Vagina (tissue), 2 donors: ENCODE data around the gene ENPEP. TPM values are rescaled to one million over a fixed set of nuclear protein-coding genes. Genes with fewer than 3 reads are reported as not detected.
A peak's percentile ranks its signal among the peaks of the same experiment; 100 is the strongest.

Source experiments
- DNase-seq, 2 donors: peaks; one replicate each; pipeline ENCODE4 v3.0.0-alpha.2; 2017; ENCODE audit errors: extremely low spot score in 2 of 2
- H3K27ac ChIP-seq: fragments of 200-600 bp; sonication (generic); one replicate; pipeline ENCODE4 v1.5.1; 2019
- H3K27me3 ChIP-seq: fragments of 200-600 bp; sonication (generic); one replicate; pipeline ENCODE4 v1.5.1; 2019
- H3K36me3 ChIP-seq, 2 donors: fragments of 200-600 bp; sonication (generic); one replicate each; pipeline ENCODE4 v1.5.1; 2017 to 2019
- H3K4me1 ChIP-seq: fragments of 200-600 bp; sonication (generic); one replicate; pipeline ENCODE4 v1.5.1; 2019
- H3K4me3 ChIP-seq, 2 donors: fragments of 200-600 bp; sonication (generic); 1 replicate in 1 of 2; 2 replicates in 1 of 2; pipeline ENCODE4 v1.5.1; 2016 to 2019
- H3K9me3 ChIP-seq: fragments of 200-600 bp; sonication (generic); one replicate; pipeline ENCODE4 v1.5.1; 2019
- POLR2A ChIP-seq, 2 donors: fragments of 450-650 bp; IDR thresholded peaks; one replicate each; pipeline ENCODE4 v1.6.1; 2017; ENCODE audit warnings: antibody characterized with exemption in 2 of 2, mild to moderate bottlenecking in 2 of 2, moderate library complexity in 2 of 2
- POLR2AphosphoS5 ChIP-seq, 2 donors: sonication (generic); formaldehyde crosslinking; IDR thresholded peaks; one replicate each; pipeline ENCODE4 v1.9.0; 2017; ENCODE audit warnings: antibody characterized with exemption in 2 of 2, mild to moderate bottlenecking in 2 of 2, low read depth in 1 of 2; ENCODE audit not compliant: insufficient read depth in 1 of 2
- intact Hi-C: fragments of 100-400 bp; cut with DNase I; formaldehyde crosslinking; loops from one replicate; pipeline ENCODE4 v1.15.1; 2023
- total RNA-seq: library from RNA; depleted of rRNA; stranded (reverse); fragments of >200 nt; gene quantifications from one replicate; pipeline ENCODE4 v1.2.3, GENCODE V29; 2016
- TF ChIP-seq, protein P1 (sequence below), 3 experiments: fragments of 450-650 bp in 2 of 3; fragments of 200-600 bp in 1 of 3; sonication (generic) in 1 of 3; IDR thresholded peaks; one replicate each; pipeline ENCODE4 v1.5.1; 2017 to 2019; ENCODE audit warnings: antibody characterized with exemption in 3 of 3, mild to moderate bottlenecking in 2 of 3, moderate library complexity in 2 of 3

Gene ENPEP
- total RNA-seq, 1 donor from 2014 or later: 5.2 TPM

DNA sequence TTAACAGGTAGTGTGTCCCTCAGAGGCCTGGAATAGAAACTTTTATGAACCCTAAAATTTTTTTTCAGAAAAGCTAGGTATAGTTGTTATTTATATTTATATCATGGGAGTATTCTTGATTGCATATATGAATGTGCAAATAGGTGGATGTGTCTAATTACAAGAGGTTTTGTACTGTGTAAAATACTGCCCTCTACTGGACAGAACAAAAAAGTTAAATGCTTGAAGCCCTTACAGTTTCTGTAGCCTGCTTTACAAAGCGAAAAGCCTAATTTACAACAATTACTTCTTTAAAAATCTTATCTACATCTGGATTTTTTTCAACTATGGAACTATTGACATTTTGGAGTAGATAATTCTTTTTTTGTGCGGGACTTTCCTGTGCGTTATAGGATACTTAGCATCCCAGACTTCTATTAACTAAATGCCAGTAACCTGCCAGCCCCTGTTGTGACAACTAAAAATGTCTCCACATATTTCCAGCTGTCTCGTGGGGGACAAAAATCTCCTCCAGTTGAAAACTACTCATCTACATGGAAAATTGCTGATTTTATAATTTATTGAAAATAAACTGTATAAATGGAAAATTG is 35.1 kb downstream of the ENPEP start:
- H3K4me3 ChIP-seq: no peak overlapping the region
- H3K36me3 ChIP-seq: no peaks in the 10 kb centered on the region
- no peak overlapping the region for H3K27ac ChIP-seq
- no peaks in the 10 kb centered on the region for H3K9me3 ChIP-seq
- H3K27me3 ChIP-seq: no peaks in the 10 kb centered on the region
- TF ChIP-seq, protein P1, sequence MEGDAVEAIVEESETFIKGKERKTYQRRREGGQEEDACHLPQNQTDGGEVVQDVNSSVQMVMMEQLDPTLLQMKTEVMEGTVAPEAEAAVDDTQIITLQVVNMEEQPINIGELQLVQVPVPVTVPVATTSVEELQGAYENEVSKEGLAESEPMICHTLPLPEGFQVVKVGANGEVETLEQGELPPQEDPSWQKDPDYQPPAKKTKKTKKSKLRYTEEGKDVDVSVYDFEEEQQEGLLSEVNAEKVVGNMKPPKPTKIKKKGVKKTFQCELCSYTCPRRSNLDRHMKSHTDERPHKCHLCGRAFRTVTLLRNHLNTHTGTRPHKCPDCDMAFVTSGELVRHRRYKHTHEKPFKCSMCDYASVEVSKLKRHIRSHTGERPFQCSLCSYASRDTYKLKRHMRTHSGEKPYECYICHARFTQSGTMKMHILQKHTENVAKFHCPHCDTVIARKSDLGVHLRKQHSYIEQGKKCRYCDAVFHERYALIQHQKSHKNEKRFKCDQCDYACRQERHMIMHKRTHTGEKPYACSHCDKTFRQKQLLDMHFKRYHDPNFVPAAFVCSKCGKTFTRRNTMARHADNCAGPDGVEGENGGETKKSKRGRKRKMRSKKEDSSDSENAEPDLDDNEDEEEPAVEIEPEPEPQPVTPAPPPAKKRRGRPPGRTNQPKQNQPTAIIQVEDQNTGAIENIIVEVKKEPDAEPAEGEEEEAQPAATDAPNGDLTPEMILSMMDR (IDR thresholded peaks at IDR 0.05): peak; percentile 52 to 77 (median 52)
- TF ChIP-seq POLR2AphosphoS5 (IDR thresholded peaks at IDR 0.05; ENCODE audit: insufficient read depth in 1 of 2, low read depth in 1 of 2) (no peak), POLR2A (IDR thresholded peaks at IDR 0.05) (no peak)
- no peaks in the 10 kb centered on the region for H3K4me1 ChIP-seq
- no peak for DNase-seq
- intact Hi-C loops: no loop called here

DNA sequence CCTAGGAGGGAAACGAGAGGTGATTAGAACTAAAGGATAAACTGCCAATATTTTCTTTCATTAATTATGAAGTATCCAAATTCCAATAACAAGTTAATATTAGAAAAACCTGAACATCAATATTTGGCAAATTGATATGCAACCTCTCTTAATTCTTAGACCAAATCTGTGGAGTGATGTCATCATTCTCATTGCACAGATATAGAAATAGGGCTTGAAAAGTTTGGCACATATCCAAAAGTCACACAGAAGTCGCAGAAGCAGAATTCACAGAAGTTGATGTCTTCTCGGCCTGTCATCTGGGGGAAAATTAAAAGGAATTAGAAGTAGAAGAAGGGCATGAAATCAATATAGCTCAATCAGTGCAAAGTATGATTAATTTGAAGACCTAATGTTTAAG is 36.9 kb downstream of the ENPEP start:
- no peak overlapping the region for H3K27ac ChIP-seq
- no peaks in the 10 kb centered on the region for H3K4me1 ChIP-seq
- H3K9me3 ChIP-seq: no peaks in the 10 kb centered on the region
- intact Hi-C loops: no loop called here
- H3K36me3 ChIP-seq: no peaks in the 10 kb centered on the region
- DNase-seq: no peak
- no peak for TF ChIP-seq POLR2A (IDR thresholded peaks at IDR 0.05)
- no peak for TF ChIP-seq POLR2AphosphoS5 (IDR thresholded peaks at IDR 0.05; ENCODE audit: insufficient read depth in 1 of 2, low read depth in 1 of 2)
- TF ChIP-seq, protein P1 (IDR thresholded peaks at IDR 0.05): no peak
- H3K27me3 ChIP-seq: no peaks in the 10 kb centered on the region
- no peak overlapping the region for H3K4me3 ChIP-seq

DNA sequence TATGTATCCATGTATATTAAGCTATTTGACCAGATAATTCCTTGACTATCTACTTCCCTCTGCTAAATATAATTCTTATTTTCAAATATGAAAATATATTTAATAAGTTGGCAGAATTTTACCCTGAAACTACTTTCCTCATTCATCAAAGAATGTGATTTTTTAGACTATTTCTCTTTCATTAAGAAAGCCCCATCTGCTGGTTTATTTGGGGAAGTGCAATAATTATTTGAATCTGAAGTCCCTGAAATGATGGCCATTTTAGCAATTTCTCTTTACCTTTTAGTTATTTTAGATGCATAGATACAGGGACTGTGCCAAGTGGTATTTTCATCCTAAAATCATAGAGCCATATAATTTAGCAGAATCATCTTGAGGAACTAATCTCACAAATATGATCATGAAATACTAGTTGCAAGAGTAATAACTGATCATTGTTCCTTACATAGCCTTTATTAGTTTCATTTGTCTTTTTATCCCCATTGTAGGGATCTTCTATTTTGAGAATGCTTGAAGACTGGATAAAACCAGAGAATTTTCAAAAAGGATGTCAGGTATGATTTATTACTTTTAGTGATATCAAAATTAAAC is 39.0 kb downstream of the ENPEP start:
- no peak overlapping the region for H3K27ac ChIP-seq
- no peak for TF ChIP-seq POLR2A (IDR thresholded peaks at IDR 0.05)
- TF ChIP-seq, protein P1 (IDR thresholded peaks at IDR 0.05): peak; percentile 9 to 58 (median 49)
- TF ChIP-seq POLR2AphosphoS5 (IDR thresholded peaks at IDR 0.05; ENCODE audit: insufficient read depth in 1 of 2, low read depth in 1 of 2): no peak
- no peak overlapping the region for H3K4me3 ChIP-seq
- no peaks in the 10 kb centered on the region for H3K9me3 ChIP-seq
- no peaks in the 10 kb centered on the region for H3K27me3 ChIP-seq
- H3K4me1 ChIP-seq: no peaks in the 10 kb centered on the region
- no peak for DNase-seq
- no peaks in the 10 kb centered on the region for H3K36me3 ChIP-seq
- intact Hi-C loops: loop anchor here (5.0 kb wide), 1 partner anchor 518 kb away; no protein-coding TSS in a partner anchor

DNA sequence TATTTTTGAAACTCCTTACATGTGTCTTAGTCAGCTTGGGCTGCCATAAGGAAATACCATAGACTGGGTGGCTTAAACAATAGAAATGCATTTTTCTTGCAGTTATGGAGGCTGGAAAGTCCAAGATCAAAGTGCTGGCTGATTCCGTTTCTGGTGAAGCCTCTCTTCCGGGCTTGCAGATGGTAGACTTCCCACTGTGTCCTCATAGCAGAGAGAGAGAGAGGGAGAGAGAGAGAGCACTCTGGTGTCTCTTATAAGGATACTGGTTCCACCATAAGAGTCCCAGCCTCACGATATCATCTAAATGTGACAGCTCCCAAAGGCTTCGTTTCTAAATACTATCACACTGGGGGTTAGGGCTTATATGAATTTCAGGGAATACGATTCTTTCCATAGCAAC is 39.7 kb downstream of the ENPEP start:
- TF ChIP-seq POLR2AphosphoS5 (IDR thresholded peaks at IDR 0.05; ENCODE audit: insufficient read depth in 1 of 2, low read depth in 1 of 2) (no peak), POLR2A (IDR thresholded peaks at IDR 0.05) (no peak)
- TF ChIP-seq, protein P1 (IDR thresholded peaks at IDR 0.05): no peak
- Histone ChIP-seq H3K36me3 (no peaks in the 10 kb centered on the region), H3K4me3 (peak overlapping the region in 1 of 2 donors; percentile 39), H3K27ac (peak overlapping the region; percentile 14), H3K27me3 (no peaks in the 10 kb centered on the region), H3K9me3 (no peaks in the 10 kb centered on the region), H3K4me1 (no peaks in the 10 kb centered on the region)
- no peak for DNase-seq
- intact Hi-C loops: loop anchor here (5.0 kb wide), 1 partner anchor 518 kb away; no protein-coding TSS in a partner anchor
